A673 (cell line): ENCODE results near the gene SNRNP25. TPM values are rescaled to one million over a fixed set of nuclear protein-coding genes. Genes with fewer than 3 reads are reported as not detected.

Experiments
- BruUV-seq: library from RNA; stranded (reverse); fragments of 400-500 nt; replicated peaks from 2 replicates; lab custom pipeline; 2021; lab: Mats Ljungman, UMichigan
- CTCF ChIA-PET: fragments of 300-600 bp; sonication (Branson Sonifier 250); formaldehyde crosslinking; loops from one replicate; lab custom pipeline; 2022; ENCODE audit warnings: antibody characterized with exemption; lab: Charles Lee
- POLR2A ChIA-PET: fragments of 300-600 bp; sonication (Branson Sonifier 250); formaldehyde crosslinking; loops from one replicate; lab custom pipeline; 2022; ENCODE audit warnings: antibody characterized with exemption; ENCODE audit not compliant: low non-redundant PET; lab: Charles Lee
- DNase-seq: peaks from one replicate; pipeline ENCODE4 v3.0.0-alpha.2; 2015; ENCODE audit warnings: low spot score
- H3K27ac ChIP-seq: fragments of 200-600 bp; sonication (generic); 2 replicates; pipeline ENCODE4 v1.5.1; 2016; ENCODE audit warnings: mixed run types, low read depth, mild to moderate bottlenecking, mixed read lengths, antibody characterized with exemption, low read length; ENCODE audit not compliant: poor library complexity, severe bottlenecking
- H3K27me3 ChIP-seq: fragments of 200-600 bp; sonication (generic); replicated peaks from 2 replicates; pipeline ENCODE4 v1.6.1; 2017; ENCODE audit warnings: mixed run types, low read depth, mild to moderate bottlenecking, mixed read lengths, antibody characterized with exemption, low read length; ENCODE audit not compliant: insufficient read depth, poor library complexity
- H3K36me3 ChIP-seq: fragments of 200-600 bp; sonication (generic); 2 replicates; pipeline ENCODE4 v1.6.1; 2016; ENCODE audit warnings: mixed run types, mild to moderate bottlenecking, mixed read lengths, antibody characterized with exemption, low read length; ENCODE audit not compliant: insufficient read depth, poor library complexity, severe bottlenecking
- H3K4me1 ChIP-seq: fragments of 200-600 bp; sonication (generic); 2 replicates; pipeline ENCODE4 v1.6.1; 2017; ENCODE audit warnings: mixed run types, mild to moderate bottlenecking, mixed read lengths, antibody characterized with exemption, low read length; ENCODE audit not compliant: insufficient read depth, poor library complexity, severe bottlenecking
- H3K4me3 ChIP-seq: fragments of 200-600 bp; sonication (generic); 2 replicates; pipeline ENCODE4 v1.5.1; 2016; ENCODE audit warnings: low read depth, mixed run types, mild to moderate bottlenecking, mixed read lengths, low read length; ENCODE audit not compliant: poor library complexity, severe bottlenecking
- H3K9me3 ChIP-seq: fragments of 200-600 bp; sonication (generic); 2 replicates; pipeline ENCODE4 v1.6.1; 2016; ENCODE audit warnings: mixed run types, low read depth, mild to moderate bottlenecking, mixed read lengths, antibody characterized with exemption, low read length; ENCODE audit not compliant: poor library complexity, severe bottlenecking
- CTCF ChIP-seq: fragments of 300-800, 200-600 bp; sonication (generic); conservative IDR thresholded peaks from 2 replicates; pipeline ENCODE4 v1.5.1; 2017; ENCODE audit warnings: low read depth, mild to moderate bottlenecking, antibody characterized with exemption, low read length, moderate library complexity, mixed read lengths
- EZH2 ChIP-seq: fragments of 200-600 bp; sonication (generic); IDR thresholded peaks from 2 replicates; pipeline ENCODE4 v1.6.1; 2017; ENCODE audit warnings: borderline replicate concordance, low read depth, mild to moderate bottlenecking, mixed read lengths, antibody characterized with exemption, low read length; ENCODE audit not compliant: poor library complexity, severe bottlenecking
- intact Hi-C: fragments of 100-400 bp; cut with micrococcal nuclease; formaldehyde crosslinking; loops from one replicate; pipeline ENCODE4 v1.10.0; 2022; ENCODE audit not compliant: unreplicated experiment
- total RNA-seq: library from RNA; stranded (reverse); gene quantifications from 2 replicates; pipeline ENCODE4 v1.2.3, GENCODE V29; 2021

The SNRNP25 gene
- total RNA-seq, 1 experiment from 2014 or later = 54.9 TPM

- DNase-seq = no peak
- POLR2A ChIA-PET = no interaction called here
- no peak overlapping the region for H3K27ac ChIP-seq
- H3K36me3 ChIP-seq = peaks cover 38% of the 10 kb centered on the region
- CTCF ChIA-PET = interaction anchor here (0.6 kb wide), 1 partner anchor 566 kb away, joined by 7 read pairs; no protein-coding TSS in a partner anchor
- intact Hi-C loops = no loop called here
- BruUV-seq = no TSS peak
- no peak for TF ChIP-seq EZH2
- no peak for TF ChIP-seq CTCF
- H3K9me3 ChIP-seq = no peaks in the 10 kb centered on the region
- H3K27me3 ChIP-seq = no peaks in the 10 kb centered on the region
- H3K4me1 ChIP-seq = peaks cover 18% of the 10 kb centered on the region
- H3K4me3 ChIP-seq = no peak overlapping the region
Observed at GRCh38 chr16:88613-89012, 35.0 kb downstream of the SNRNP25 start.

GRCh38 chr16:89391-90302 lies 36.0 kb downstream of the SNRNP25 start:
- Histone ChIP-seq H3K27me3 (no peaks in the 10 kb centered on the region), H3K4me3 (no peak overlapping the region), H3K27ac (no peak overlapping the region), H3K9me3 (no peaks in the 10 kb centered on the region), H3K36me3 (peaks cover 38% of the 10 kb centered on the region), H3K4me1 (peaks cover 18% of the 10 kb centered on the region)
- BruUV-seq = no TSS peak
- no peak for TF ChIP-seq EZH2
- no peak for TF ChIP-seq CTCF
- intact Hi-C loops = no loop called here
- ChIA-PET CTCF (no interaction called here), POLR2A (no interaction called here)
- DNase-seq = no peak

GRCh38 chr16:91484-91883 lies 37.9 kb downstream of the SNRNP25 start:
- Histone ChIP-seq H3K36me3 (peaks cover 27% of the 10 kb centered on the region), H3K9me3 (no peaks in the 10 kb centered on the region), H3K27me3 (no peaks in the 10 kb centered on the region), H3K4me3 (no peak overlapping the region), H3K27ac (peak overlapping the region; percentile 82), H3K4me1 (peaks cover 18% of the 10 kb centered on the region)
- CTCF ChIA-PET = interaction anchor here (0.6 to 1.5 kb wide), 4 partner anchors 16 to 271 kb away, joined by 3 to 14 read pairs (median 8); no protein-coding TSS in a partner anchor
- POLR2A ChIA-PET = no interaction called here
- TF ChIP-seq EZH2 (no peak), CTCF (no peak)
- peak; percentile 92 for DNase-seq
- no TSS peak for BruUV-seq
- intact Hi-C loops = no loop called here
